HepG2 (cell line): ENCODE measurements around the gene SCYL1. TPM values are rescaled to one million over a fixed set of nuclear protein-coding genes. Genes with fewer than 3 reads are reported as not detected.
A peak's percentile ranks its signal among the peaks of the same experiment; 100 is the strongest.

Source experiments
- ATAC-seq: fragments of 200-7000 bp; cut with Tn5 transposase; 3 replicates; pipeline ENCODE4 v1.9.1; 2020; ENCODE audit warnings: mild to moderate bottlenecking, moderate library complexity
- BruUV-seq: library from RNA; stranded (reverse); fragments of 400-500 nt; replicated peaks from 2 replicates; lab custom pipeline; 2021; lab: Mats Ljungman, UMichigan
- CTCF ChIA-PET: fragments of 300-600 bp; formaldehyde crosslinking; extraction: SDS; loops from one replicate; lab custom pipeline; 2021; ENCODE audit warnings: low total read pairs, inconsistent platforms, low intra/inter-chr PET ratio; lab: Yijun Ruan, JAX
- POLR2A ChIA-PET: fragments of 350-600 bp; sonication (Branson Sonifier 250); formaldehyde crosslinking; loops from one replicate; lab custom pipeline; 2020; ENCODE audit warnings: antibody characterized with exemption, inconsistent platforms; lab: Yijun Ruan, JAX
- DNase-seq: peaks from one replicate; pipeline ENCODE4 v3.0.0-alpha.2; 2015; ENCODE audit warnings: low spot score
- FAIRE-seq: peaks from 3 replicates; lab custom pipeline; 2011; peaks lifted over from hg19 to GRCh38; lab: Jason Lieb, UNC
- H2AFZ ChIP-seq: one replicate; pipeline ENCODE4 v1.6.1; 2011; ENCODE audit warnings: low read length, inconsistent platforms
- H3K27ac ChIP-seq: fragments of 300-600 bp; 3 replicates; pipeline ENCODE4 v1.8.0; 2011; ENCODE audit warnings: mixed run types, mild to moderate bottlenecking, mixed read lengths, low read length, inconsistent platforms; ENCODE audit not compliant: insufficient read depth; ENCODE audit errors: extremely low read length
- H3K27me3 ChIP-seq, 2 experiments: fragments of 200-600 bp in 1 of 2; 2 replicates in 1 of 2; 3 replicates in 1 of 2; pipeline versions ENCODE4 v1.6.0 to v1.8.0; 2011; ENCODE audit warnings: low read length in 2 of 2, mild to moderate bottlenecking in 2 of 2, moderate library complexity in 2 of 2, inconsistent platforms in 1 of 2; ENCODE audit not compliant: insufficient read depth in 2 of 2, control insufficient read depth in 1 of 2
- H3K36me3 ChIP-seq, 2 experiments: fragments of 200-600 bp in 1 of 2; replicated peaks in 1 of 2; 2 replicates in 1 of 2; 3 replicates in 1 of 2; pipeline versions ENCODE4 v1.5.1 to v1.8.0; 2011; ENCODE audit warnings: low read length in 2 of 2, inconsistent platforms in 1 of 2; ENCODE audit not compliant: insufficient read depth in 2 of 2, control insufficient read depth in 1 of 2
- H3K4me1 ChIP-seq: 2 replicates; pipeline ENCODE4 v1.5.1; 2012; ENCODE audit warnings: low read length, inconsistent platforms; ENCODE audit not compliant: insufficient read depth
- H3K4me2 ChIP-seq: 2 replicates; pipeline ENCODE4 v1.6.0; 2011; ENCODE audit warnings: low read depth, low read length, inconsistent platforms
- H3K4me3 ChIP-seq, 3 experiments: fragments of 200-600 bp in 1 of 3; sonication (generic), shearing (Covaris generic) in 1 of 3; replicated peaks in 1 of 3; 2 replicates each; pipeline ENCODE4 v1.5.1; 2011 to 2016; ENCODE audit warnings: low read length in 3 of 3, inconsistent platforms in 2 of 3, low read depth in 2 of 3, mild to moderate bottlenecking in 2 of 3, control low read depth in 1 of 3, mixed read lengths in 1 of 3; ENCODE audit not compliant: insufficient read depth in 1 of 3
- H3K79me2 ChIP-seq: one replicate; pipeline ENCODE4 v1.6.1; 2011; ENCODE audit warnings: low read length, inconsistent platforms; ENCODE audit not compliant: insufficient read depth
- H3K9ac ChIP-seq: 2 replicates; pipeline ENCODE4 v1.6.0; 2011; ENCODE audit warnings: mild to moderate bottlenecking, low read depth, low read length, inconsistent platforms; ENCODE audit not compliant: insufficient read depth
- H3K9me3 ChIP-seq: 2 replicates; pipeline ENCODE4 v1.5.1; 2012; ENCODE audit warnings: mild to moderate bottlenecking, low read length
- H4K20me1 ChIP-seq: 2 replicates; pipeline ENCODE4 v1.6.0; 2011; ENCODE audit warnings: inconsistent platforms, mild to moderate bottlenecking, low read length, moderate library complexity; ENCODE audit not compliant: insufficient read depth
- AGO1 ChIP-seq: fragments of 200-400 bp; formaldehyde crosslinking; IDR thresholded peaks from 2 replicates; pipeline ENCODE4 v1.6.1; 2017; ENCODE audit warnings: mild to moderate bottlenecking, low read depth, low read length, moderate library complexity; ENCODE audit not compliant: poor library complexity, severe bottlenecking
- CSRNP1 ChIP-seq: sonication (generic); formaldehyde crosslinking; IDR thresholded peaks from 2 replicates; pipeline ENCODE4 v1.8.1; 2023; ENCODE audit warnings: mild to moderate bottlenecking, missing genetic modification reagents
- FOXP4 ChIP-seq: sonication (generic); formaldehyde crosslinking; IDR thresholded peaks from 2 replicates; pipeline ENCODE4 v1.4.0; 2020; ENCODE audit warnings: missing genetic modification reagents
- HMG20A ChIP-seq: IDR thresholded peaks from 2 replicates; pipeline ENCODE4 v1.6.1; 2016; ENCODE audit warnings: borderline replicate concordance
- HNF4A ChIP-seq: sonication (generic); formaldehyde crosslinking; IDR thresholded peaks from 2 replicates; pipeline ENCODE4 v1.4.0; 2020; ENCODE audit warnings: missing genetic modification reagents
- HOMEZ ChIP-seq: IDR thresholded peaks from 2 replicates; pipeline ENCODE4 v1.6.1; 2016; ENCODE audit warnings: low read depth
- KLF11 ChIP-seq: IDR thresholded peaks from 2 replicates; pipeline ENCODE4 v1.6.1; 2016; ENCODE audit warnings: missing compliant biosample characterization
- MED1 ChIP-seq: sonication (generic); formaldehyde crosslinking; IDR thresholded peaks from 2 replicates; pipeline ENCODE4 v1.4.0; 2020; ENCODE audit warnings: missing genetic modification reagents
- PCBP1 ChIP-seq: fragments of 200-400 bp; formaldehyde crosslinking; IDR thresholded peaks from 2 replicates; pipeline ENCODE4 v1.6.1; 2017; ENCODE audit warnings: mild to moderate bottlenecking, low read depth, low read length, borderline replicate concordance
- POLR2AphosphoS5 ChIP-seq: IDR thresholded peaks from 2 replicates; pipeline ENCODE4 v1.6.1; 2012; ENCODE audit warnings: low read depth, low read length
- ZBTB46 ChIP-seq: sonication (generic); formaldehyde crosslinking; IDR thresholded peaks from 2 replicates; pipeline ENCODE4 v1.4.0; 2020; ENCODE audit warnings: mild to moderate bottlenecking, missing genetic modification reagents, borderline replicate concordance
- ZNF264 ChIP-seq: sonication (generic); formaldehyde crosslinking; IDR thresholded peaks from 2 replicates; pipeline ENCODE4 v1.4.0; 2020; ENCODE audit warnings: missing genetic modification reagents
- ZNF597 ChIP-seq: sonication (generic); formaldehyde crosslinking; IDR thresholded peaks from 2 replicates; pipeline ENCODE4 v1.5.0; 2020; ENCODE audit warnings: missing genetic modification reagents
- ZNF772 ChIP-seq: sonication (generic); formaldehyde crosslinking; IDR thresholded peaks from 2 replicates; pipeline ENCODE4 v1.5.0; 2020; ENCODE audit warnings: mild to moderate bottlenecking, missing genetic modification reagents
- WGBS: methylation state at CpG from one replicate; pipeline ENCODE4 v1.1.6; 2017; ENCODE audit warnings: low lambda C conversion rate; 5-methylcytosine and 5-hydroxymethylcytosine counted together
- in situ Hi-C: cut with HindIII; loops from 2 replicates; pipeline ENCODE4 v1.10.0; 2017; ENCODE audit warnings: low pct_unique_long_range_greater_than_20kb; ENCODE audit not compliant: extremely low pct_ligation_motif_present
- intact Hi-C: fragments of 100-400 bp; cut with micrococcal nuclease; formaldehyde crosslinking; loops from one replicate; pipeline ENCODE4 v1.10.0; 2022; ENCODE audit not compliant: unreplicated experiment
- polyA plus RNA-seq, 8 experiments: library from polyadenylated mRNA; depleted of rRNA in 3 of 8; stranded (reverse) in 7 of 8; unstranded in 1 of 8; fragments of >200 nt; fragmentation: Illumina TruSeq in 4 of 8; extraction: Trizol in 4 of 8; gene quantifications; 2 replicates each; pipeline versions ENCODE4 v1.2.1 to v1.2.3, GENCODE V29; 2011 to 2016; ENCODE audit warnings: low read depth in 4 of 8, missing spikeins in 1 of 8, mixed read lengths in 1 of 8; ENCODE audit not compliant: insufficient read depth in 1 of 8
- total RNA-seq, 5 experiments: library from RNA; depleted of rRNA; stranded (reverse); fragments of >200 nt; fragmentation: Illumina TruSeq; extraction: Trizol; gene quantifications; 2 replicates each; pipeline ENCODE4 v1.2.3, GENCODE V29; 2016; ENCODE audit warnings: low read depth in 1 of 5

Gene SCYL1
- total and polyA plus RNA-seq, 2 of the 13 experiments (the other 11 are each of a cell fraction or from before 2014, with no cell fraction given): 65.9 to 103 TPM

- Histone ChIP-seq H3K4me1 (peaks cover 75% of the 10 kb centered on the region), H3K4me3 (peak overlapping the region in 1 of 3 experiments; percentile 89; a peak in 4 of 6 replicates), H4K20me1 (peaks cover 3% of the 10 kb centered on the region; the same call in 1 of the 2 replicates), H3K4me2 (peak overlapping the region; percentile 97), H3K9me3 (no peaks in the 10 kb centered on the region), H3K9ac (peak overlapping the region; percentile 89), H3K27me3 (no peaks in the 10 kb centered on the region), H3K79me2 (peaks cover 8% of the 10 kb centered on the region), H3K36me3 (no peaks in the 10 kb centered on the region), H3K27ac (no peak overlapping the region), H2AFZ (no peak overlapping the region)
- ATAC-seq (no peak), FAIRE-seq (no peak), DNase-seq (no peak)
- 39% methylated on average over 5 of the region's 5 CpGs for WGBS
- CTCF ChIA-PET: no interaction called here
- intact Hi-C loops: no loop called here
- in situ Hi-C loops: loop anchor here (10.0 kb wide), 1 partner anchor 295 kb away; the partner anchor contains the start of gene CFL1
- BruUV-seq: no TSS peak
- POLR2A ChIA-PET: interaction anchor here (0.9 to 3.4 kb wide), 11 partner anchors 8 to 137 kb away, joined by 3 to 34 read pairs (median 7); partner anchors contain the start of genes FAM89B, MALAT1, NEAT1 and PCNX3
- TF ChIP-seq KLF11 (CRISPR knock-in tag): no peak
- no peak for TF ChIP-seq HMG20A (CRISPR knock-in tag)
- TF ChIP-seq MED1 (CRISPR knock-in tag): no peak
- no peak for TF ChIP-seq HNF4A (CRISPR knock-in tag)
- 0 out of 2 replicates have a peak, but pooled peaks have one; percentile 14 for TF ChIP-seq POLR2AphosphoS5
- no peak for TF ChIP-seq ZNF772 (CRISPR knock-in tag)
- 0 out of 2 replicates have a peak, but pooled peaks have one; percentile 10 for TF ChIP-seq CSRNP1 (CRISPR knock-in tag)
- TF ChIP-seq FOXP4 (CRISPR knock-in tag): no peak
- no peak for TF ChIP-seq PCBP1
- TF ChIP-seq AGO1: no peak
- TF ChIP-seq ZNF597 (CRISPR knock-in tag): no peak
- TF ChIP-seq HOMEZ: no peak
- no peak for TF ChIP-seq ZBTB46 (CRISPR knock-in tag)
- TF ChIP-seq ZNF264 (CRISPR knock-in tag): no peak
These were observed 34.7 kb downstream of the SCYL1 start for GRCh38 chr11:65559535-65559934.
